GM23338 (cell line): Measurements from ENCODE around the gene HEYL. TPM values are rescaled to one million over a fixed set of nuclear protein-coding genes. Genes with fewer than 3 reads are reported as not detected.
A peak's percentile ranks its signal among the peaks of the same experiment; 100 is the strongest.

Source experiments
- ATAC-seq: fragments of 200-7000 bp; cut with Tn5 transposase; 3 replicates; pipeline ENCODE4 v1.9.1; 2020
- DNase-seq: peaks from one replicate; pipeline ENCODE4 v3.0.0-alpha.2; 2015; ENCODE audit warnings: low spot score
- H2AFZ ChIP-seq: fragments of 200-600 bp; sonication (generic); 2 replicates; pipeline ENCODE4 v1.8.0; 2016; ENCODE audit warnings: antibody characterized with exemption, mild to moderate bottlenecking, moderate library complexity
- H3F3A ChIP-seq: fragments of 200-600 bp; sonication (generic); replicated peaks from 2 replicates; pipeline ENCODE4 v1.8.0; 2017; ENCODE audit warnings: antibody characterized with exemption, mixed run types, low read depth
- H3K27ac ChIP-seq: fragments of 200-600 bp; sonication (generic); 2 replicates; pipeline ENCODE4 v1.6.1; 2016; ENCODE audit warnings: low read depth
- H3K27me3 ChIP-seq: fragments of 200-600 bp; sonication (generic); 2 replicates; pipeline ENCODE4 v1.8.0; 2016; ENCODE audit warnings: mild to moderate bottlenecking, mixed run types, moderate library complexity; ENCODE audit not compliant: insufficient read depth
- H3K36me3 ChIP-seq: fragments of 200-600 bp; sonication (generic); 2 replicates; pipeline ENCODE4 v1.8.0; 2016; ENCODE audit warnings: mild to moderate bottlenecking; ENCODE audit not compliant: insufficient read depth
- H3K4me1 ChIP-seq: fragments of 200-600 bp; sonication (generic); 2 replicates; pipeline ENCODE4 v1.8.0; 2016; ENCODE audit warnings: mild to moderate bottlenecking, moderate library complexity; ENCODE audit not compliant: insufficient read depth
- H3K4me2 ChIP-seq: fragments of 200-600 bp; sonication (generic); 2 replicates; pipeline ENCODE4 v1.7.1; 2017; ENCODE audit warnings: mixed run types
- H3K4me3 ChIP-seq: fragments of 200-600 bp; sonication (generic); 2 replicates; pipeline ENCODE4 v1.6.1; 2016; ENCODE audit warnings: mixed run types
- H3K79me2 ChIP-seq: fragments of 200-600 bp; sonication (generic); replicated peaks from 2 replicates; pipeline ENCODE4 v1.8.0; 2017; ENCODE audit warnings: mild to moderate bottlenecking; ENCODE audit not compliant: insufficient read depth
- H3K9me2 ChIP-seq: fragments of 200-600 bp; sonication (generic); 2 replicates; pipeline ENCODE4 v1.8.0; 2017; ENCODE audit not compliant: insufficient read depth
- H4K20me1 ChIP-seq: fragments of 200-600 bp; sonication (generic); replicated peaks from 2 replicates; pipeline ENCODE4 v1.8.0; 2017; ENCODE audit warnings: mild to moderate bottlenecking; ENCODE audit not compliant: insufficient read depth
- H3K27ac Mint-ChIP-seq: 2 replicates; pipeline ENCODE4 v1.8.0; 2020; ENCODE audit warnings: inconsistent platforms, mild to moderate bottlenecking, moderate library complexity, mixed read lengths
- H3K27me3 Mint-ChIP-seq: 3 replicates; pipeline ENCODE4 v1.8.0; 2022; ENCODE audit warnings: low read depth, mild to moderate bottlenecking, moderate library complexity, mixed read lengths, inconsistent platforms; ENCODE audit not compliant: insufficient read depth, poor library complexity
- H3K36me3 Mint-ChIP-seq: 3 replicates; pipeline ENCODE4 v1.8.0; 2021; ENCODE audit warnings: low read depth, mild to moderate bottlenecking, inconsistent platforms, moderate library complexity, mixed read lengths
- H3K4me1 Mint-ChIP-seq: 3 replicates; pipeline ENCODE4 v1.8.0; 2020; ENCODE audit warnings: mild to moderate bottlenecking, inconsistent platforms, mixed read lengths
- H3K4me3 Mint-ChIP-seq: 3 replicates; pipeline ENCODE4 v1.8.0; 2021; ENCODE audit warnings: moderate library complexity, mild to moderate bottlenecking, inconsistent platforms, mixed read lengths
- H3K9me3 Mint-ChIP-seq: 3 replicates; pipeline ENCODE4 v1.8.0; 2020; ENCODE audit warnings: moderate library complexity, mild to moderate bottlenecking, inconsistent platforms, mixed read lengths
- CREB1 ChIP-seq: fragments of 250-450 bp; sonication (Bioruptor Pico); IDR thresholded peaks from 2 replicates; pipeline ENCODE4 v1.5.0; 2020; ENCODE audit warnings: low read depth, mild to moderate bottlenecking, moderate library complexity
- EZH2phosphoT487 ChIP-seq: fragments of 200-600 bp; sonication (generic); IDR thresholded peaks from one replicate; pipeline ENCODE4 v1.8.1; 2018; ENCODE audit warnings: antibody characterized with exemption; ENCODE audit not compliant: unreplicated experiment
- JUNB ChIP-seq: IDR thresholded peaks from one replicate; pipeline ENCODE4 v1.6.1; 2016; ENCODE audit warnings: antibody characterized with exemption; ENCODE audit not compliant: unreplicated experiment
- NANOG ChIP-seq: IDR thresholded peaks from 2 replicates; pipeline ENCODE4 v1.6.1; 2016; ENCODE audit warnings: antibody characterized with exemption, borderline replicate concordance
- POLR2AphosphoS5 ChIP-seq: IDR thresholded peaks from 2 replicates; pipeline ENCODE4 v1.6.1; 2016; ENCODE audit warnings: antibody characterized with exemption, low read depth
- STAT1 ChIP-seq: IDR thresholded peaks from one replicate; pipeline ENCODE4 v1.6.1; 2016; ENCODE audit warnings: antibody characterized with exemption; ENCODE audit not compliant: unreplicated experiment
- ZNF331 ChIP-seq: fragments of 250-450 bp; sonication (Bioruptor Pico); IDR thresholded peaks from 2 replicates; pipeline ENCODE4 v1.5.0; 2020; ENCODE audit warnings: low read depth, mild to moderate bottlenecking, moderate library complexity
- polyA plus RNA-seq: library from polyadenylated mRNA; unstranded; fragments of >200 nt; fragmentation: Nextera tagmentation; extraction: Ambion mirVana; gene quantifications from 2 replicates; pipeline ENCODE4 v1.2.1, GENCODE V29; 2016
- total RNA-seq: library from RNA; depleted of rRNA; stranded (reverse); fragments of >200 nt; shearing (Covaris generic); gene quantifications from 2 replicates; pipeline ENCODE4 v1.2.3, GENCODE V29; 2014
- TF ChIP-seq, protein P1 (sequence below): IDR thresholded peaks from 2 replicates; pipeline ENCODE4 v1.6.1; 2016; ENCODE audit warnings: antibody characterized with exemption
- TF ChIP-seq, protein P2 (sequence below), 2 experiments: fragments of 200-600 bp in 1 of 2; sonication (generic) in 1 of 2; conservative IDR thresholded peaks; 2 replicates each; pipeline versions ENCODE4 v1.5.1 to v1.6.1; 2016 to 2017; ENCODE audit warnings: antibody characterized with exemption in 2 of 2, low read depth in 2 of 2, mild to moderate bottlenecking in 2 of 2, moderate library complexity in 1 of 2

Gene HEYL
- total and polyA plus RNA-seq, 2 experiments from 2014 or later = 1.6 to 4.5 TPM

DNA sequence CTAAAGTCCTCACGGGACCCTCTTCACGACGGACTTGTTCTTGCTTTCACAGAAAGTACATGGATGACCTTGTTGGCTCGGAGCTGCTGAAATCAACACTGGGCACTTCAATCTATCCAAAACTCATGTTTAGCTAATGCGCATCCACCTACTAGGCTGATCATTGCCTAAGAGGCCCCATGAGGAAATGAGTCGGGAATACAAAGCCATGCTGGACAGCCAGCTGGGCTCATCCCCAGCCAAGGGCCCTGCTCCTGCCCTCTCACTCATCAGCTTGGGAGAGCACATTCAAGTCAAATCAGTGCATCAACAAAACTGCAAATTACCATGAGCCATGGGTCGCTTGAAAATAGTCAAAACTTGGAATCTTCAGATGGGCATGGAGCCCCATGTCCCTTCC is 14.8 kb upstream of the HEYL start (continued):
- TF ChIP-seq, protein P1, sequence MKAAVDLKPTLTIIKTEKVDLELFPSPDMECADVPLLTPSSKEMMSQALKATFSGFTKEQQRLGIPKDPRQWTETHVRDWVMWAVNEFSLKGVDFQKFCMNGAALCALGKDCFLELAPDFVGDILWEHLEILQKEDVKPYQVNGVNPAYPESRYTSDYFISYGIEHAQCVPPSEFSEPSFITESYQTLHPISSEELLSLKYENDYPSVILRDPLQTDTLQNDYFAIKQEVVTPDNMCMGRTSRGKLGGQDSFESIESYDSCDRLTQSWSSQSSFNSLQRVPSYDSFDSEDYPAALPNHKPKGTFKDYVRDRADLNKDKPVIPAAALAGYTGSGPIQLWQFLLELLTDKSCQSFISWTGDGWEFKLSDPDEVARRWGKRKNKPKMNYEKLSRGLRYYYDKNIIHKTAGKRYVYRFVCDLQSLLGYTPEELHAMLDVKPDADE = no peak
- TF ChIP-seq JUNB (no peak), NANOG (no peak), EZH2phosphoT487 (no peak), CREB1 (CRISPR knock-in tag) (no peak)

DNA sequence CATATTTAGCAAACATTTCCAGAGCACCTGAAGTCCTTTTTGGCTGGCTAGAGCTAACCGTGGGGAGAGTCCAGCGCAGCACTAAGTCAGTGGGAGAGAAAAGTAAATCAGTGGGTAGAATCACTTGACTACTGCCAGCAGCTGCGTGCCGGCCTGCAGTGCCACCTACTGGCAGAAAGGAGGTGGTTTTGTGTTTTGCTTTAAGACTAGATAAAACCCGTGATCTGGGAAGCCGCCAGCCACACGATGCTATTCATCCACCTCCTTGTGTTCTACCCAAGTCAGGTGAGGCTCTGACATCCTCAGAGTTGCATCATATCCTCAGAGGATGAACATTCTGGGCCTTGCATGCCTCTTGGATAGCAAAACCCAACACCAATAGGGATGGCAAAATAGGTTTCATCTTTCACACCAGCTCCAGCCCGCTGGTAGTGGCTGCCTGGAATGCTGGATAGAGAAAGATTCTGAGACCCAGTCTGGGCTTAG is 14.1 kb upstream of the HEYL start:
- TF ChIP-seq POLR2AphosphoS5 = no peak
- no peak for TF ChIP-seq ZNF331 (CRISPR knock-in tag)
- TF ChIP-seq, protein P2, sequence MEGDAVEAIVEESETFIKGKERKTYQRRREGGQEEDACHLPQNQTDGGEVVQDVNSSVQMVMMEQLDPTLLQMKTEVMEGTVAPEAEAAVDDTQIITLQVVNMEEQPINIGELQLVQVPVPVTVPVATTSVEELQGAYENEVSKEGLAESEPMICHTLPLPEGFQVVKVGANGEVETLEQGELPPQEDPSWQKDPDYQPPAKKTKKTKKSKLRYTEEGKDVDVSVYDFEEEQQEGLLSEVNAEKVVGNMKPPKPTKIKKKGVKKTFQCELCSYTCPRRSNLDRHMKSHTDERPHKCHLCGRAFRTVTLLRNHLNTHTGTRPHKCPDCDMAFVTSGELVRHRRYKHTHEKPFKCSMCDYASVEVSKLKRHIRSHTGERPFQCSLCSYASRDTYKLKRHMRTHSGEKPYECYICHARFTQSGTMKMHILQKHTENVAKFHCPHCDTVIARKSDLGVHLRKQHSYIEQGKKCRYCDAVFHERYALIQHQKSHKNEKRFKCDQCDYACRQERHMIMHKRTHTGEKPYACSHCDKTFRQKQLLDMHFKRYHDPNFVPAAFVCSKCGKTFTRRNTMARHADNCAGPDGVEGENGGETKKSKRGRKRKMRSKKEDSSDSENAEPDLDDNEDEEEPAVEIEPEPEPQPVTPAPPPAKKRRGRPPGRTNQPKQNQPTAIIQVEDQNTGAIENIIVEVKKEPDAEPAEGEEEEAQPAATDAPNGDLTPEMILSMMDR (conservative IDR thresholded peaks at IDR 0.05; ENCODE audit: low read depth in 2 of 2) = peak; percentile 81 to 91
- no peak for TF ChIP-seq JUNB
- no peak overlapping the region for H3K27ac ChIP-seq
- Mint-ChIP-seq H3K27me3 (peaks cover 15% of the 10 kb centered on the region), H3K9me3 (no peaks in the 10 kb centered on the region), H3K4me1 (peaks cover 12% of the 10 kb centered on the region), H3K27ac (no peak overlapping the region), H3K4me3 (no peak overlapping the region; the same call in 2 of the 3 replicates), H3K36me3 (no peaks in the 10 kb centered on the region)
- peaks cover 26% of the 10 kb centered on the region for H3K27me3 ChIP-seq
- H3K36me3 ChIP-seq = no peaks in the 10 kb centered on the region
- H2AFZ ChIP-seq = no peak overlapping the region
- peak; percentile 93 for DNase-seq
- H3K9me2 ChIP-seq = peaks cover 4% of the 10 kb centered on the region; the same call in 1 of the 2 replicates
- H3K79me2 ChIP-seq = no peaks in the 10 kb centered on the region
- H4K20me1 ChIP-seq = no peaks in the 10 kb centered on the region
- H3K4me1 ChIP-seq = 0 out of 2 replicates have a peak, but pooled peaks cover 6% of the 10 kb centered on the region
- no peak overlapping the region for H3K4me3 ChIP-seq
- ATAC-seq = peak; percentile 81
- H3K4me2 ChIP-seq = no peak overlapping the region
- H3F3A ChIP-seq = no peaks in the 10 kb centered on the region

DNA sequence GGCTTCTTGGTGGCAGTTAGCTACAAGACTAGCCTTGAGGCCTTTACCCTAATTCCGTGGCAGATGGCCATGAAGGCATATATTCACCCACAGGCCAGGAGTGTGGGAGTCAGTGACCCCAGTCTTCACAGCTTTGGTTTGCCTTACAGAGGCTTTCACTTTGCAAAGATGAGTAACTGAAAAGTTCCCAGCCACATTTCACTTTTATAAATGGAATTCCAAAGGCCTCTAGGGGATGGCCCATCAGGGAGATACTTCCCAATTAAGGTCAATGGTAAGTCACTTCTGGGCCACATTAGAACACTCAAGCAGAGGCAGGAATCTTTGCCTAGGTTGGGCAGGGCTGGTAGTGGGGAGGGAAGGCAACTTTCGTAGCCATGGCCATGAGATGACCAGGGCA is 13.1 kb upstream of the HEYL start:
- Histone ChIP-seq H3K36me3 (no peaks in the 10 kb centered on the region), H3K4me2 (no peak overlapping the region), H2AFZ (no peak overlapping the region), H4K20me1 (no peaks in the 10 kb centered on the region), H3K27me3 (peaks cover 28% of the 10 kb centered on the region; the same call in 1 of the 2 replicates), H3K4me3 (no peak overlapping the region), H3F3A (no peaks in the 10 kb centered on the region), H3K27ac (no peak overlapping the region), H3K9me2 (peaks cover 4% of the 10 kb centered on the region; the same call in 1 of the 2 replicates), H3K4me1 (0 out of 2 replicates have a peak, but pooled peaks cover 6% of the 10 kb centered on the region), H3K79me2 (no peaks in the 10 kb centered on the region)
- no peak for ATAC-seq
- Mint-ChIP-seq H3K4me1 (peaks cover 9% of the 10 kb centered on the region), H3K9me3 (no peaks in the 10 kb centered on the region), H3K36me3 (no peaks in the 10 kb centered on the region), H3K27ac (no peak overlapping the region), H3K4me3 (no peak overlapping the region), H3K27me3 (peaks cover 16% of the 10 kb centered on the region)
- DNase-seq = no peak
- TF ChIP-seq STAT1 (no peak), POLR2AphosphoS5 (no peak), NANOG (no peak), EZH2phosphoT487 (no peak), ZNF331 (CRISPR knock-in tag) (no peak)
- TF ChIP-seq, protein P2 (conservative IDR thresholded peaks at IDR 0.05; ENCODE audit: low read depth in 2 of 2) = no peak
